A673 (cell line): Measurements from ENCODE around the gene CREB3L2.

Experiments used
- CTCF ChIP-seq: fragments of 300-800, 200-600 bp; sonication (generic); conservative IDR thresholded peaks from 2 replicates; pipeline ENCODE4 v1.5.1; 2017; ENCODE audit warnings: low read depth, mild to moderate bottlenecking, antibody characterized with exemption, low read length, moderate library complexity, mixed read lengths
- EZH2 ChIP-seq: fragments of 200-600 bp; sonication (generic); IDR thresholded peaks from 2 replicates; pipeline ENCODE4 v1.6.1; 2017; ENCODE audit warnings: borderline replicate concordance, low read depth, mild to moderate bottlenecking, mixed read lengths, antibody characterized with exemption, low read length; ENCODE audit not compliant: poor library complexity, severe bottlenecking

- no peak for TF ChIP-seq CTCF
- TF ChIP-seq EZH2: no peak
These were observed 131.2 kb downstream of the CREB3L2 start for GRCh38 chr7:137870684-137871083.
